ENCODE data around the gene FMNL2.

Gene FMNL2

DNA sequence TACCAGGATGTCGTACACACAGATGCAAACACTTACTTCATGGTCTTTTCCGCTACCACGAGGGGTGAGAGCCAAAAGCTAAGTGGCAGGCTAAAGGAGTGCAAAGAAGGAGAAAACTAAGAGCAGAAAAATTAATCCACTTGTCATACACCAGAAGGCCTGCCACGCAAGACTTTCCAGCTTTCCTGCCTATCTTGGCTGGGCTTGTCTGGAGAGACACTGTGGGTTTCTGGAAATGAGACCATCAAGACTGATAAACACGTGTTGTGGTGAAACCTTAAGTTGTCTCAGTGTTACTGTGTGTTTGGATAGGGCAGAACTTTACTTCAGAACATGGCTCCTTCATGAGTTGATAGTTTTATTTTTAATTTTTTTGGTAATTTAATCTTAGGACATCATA lies 175.6 kb downstream of the FMNL2 start:
- Histone ChIP-seq H2AK5ac (ENCODE audit: low read depth, low read length) (no peak overlapping the region), H3K27me3 (ENCODE audit: control insufficient read depth in 3 of 3, insufficient read depth in 3 of 3, low read depth in 1 of 3, low read length in 3 of 3) (no peaks in the 10 kb centered on the region), H2BK120ac (ENCODE audit: low read depth, low read length) (no peak overlapping the region), H2AFZ (ENCODE audit: low read length) (no peak overlapping the region), H3K79me1 (ENCODE audit: low read depth, low read length) (peaks cover 2% of the 10 kb centered on the region), H3K18ac (ENCODE audit: low read length) (no peak overlapping the region), H4K91ac (ENCODE audit: low read depth, low read length, poor library complexity) (no peak overlapping the region), H3K36me3 (replicated peaks in 1 of 2; ENCODE audit: control insufficient read depth in 2 of 2, insufficient read depth in 2 of 2, low read length in 2 of 2) (no peaks in the 10 kb centered on the region), H3K4ac (ENCODE audit: low read length) (no peak overlapping the region), H3K9me3 (replicated peaks in 1 of 2; ENCODE audit: control insufficient read depth in 2 of 2, insufficient read depth in 1 of 2, low read depth in 1 of 2, low read length in 2 of 2) (no peaks in the 10 kb centered on the region), H2BK5ac (ENCODE audit: low read length) (no peak overlapping the region), H3K23ac (ENCODE audit: low read depth, low read length, poor library complexity) (no peak overlapping the region), H2BK15ac (ENCODE audit: low read length) (no peak overlapping the region), H2BK12ac (ENCODE audit: low read length) (no peak overlapping the region), H3K27ac (replicated peaks; ENCODE audit: low read length) (no peak overlapping the region), H3K4me1 (ENCODE audit: control insufficient read depth in 2 of 2, insufficient read depth in 1 of 2, low read depth in 1 of 2, low read length in 2 of 2) (peaks cover 0 to 6% of the 10 kb centered on the region in 2 donors), H3K9ac (ENCODE audit: low read depth, low read length, poor library complexity) (no peak overlapping the region), H3K14ac (ENCODE audit: low read length) (no peak overlapping the region), H4K8ac (ENCODE audit: low read depth, low read length) (no peak overlapping the region), H3K4me3 (ENCODE audit: low read length in 2 of 2) (no peak overlapping the region), H3K4me2 (ENCODE audit: insufficient read depth, low read length, poor library complexity, severe bottlenecking) (no peak overlapping the region)
- no CpG with 5 or more reads among the region's 5 CpGs for WGBS, 2 donors (ENCODE audit: extremely low coverage in 2 of 2, insufficient read length in 2 of 2, insufficient replicate concordance in 1 of 2)
- DNase-seq (ENCODE audit: low spot score), result no peak

DNA sequence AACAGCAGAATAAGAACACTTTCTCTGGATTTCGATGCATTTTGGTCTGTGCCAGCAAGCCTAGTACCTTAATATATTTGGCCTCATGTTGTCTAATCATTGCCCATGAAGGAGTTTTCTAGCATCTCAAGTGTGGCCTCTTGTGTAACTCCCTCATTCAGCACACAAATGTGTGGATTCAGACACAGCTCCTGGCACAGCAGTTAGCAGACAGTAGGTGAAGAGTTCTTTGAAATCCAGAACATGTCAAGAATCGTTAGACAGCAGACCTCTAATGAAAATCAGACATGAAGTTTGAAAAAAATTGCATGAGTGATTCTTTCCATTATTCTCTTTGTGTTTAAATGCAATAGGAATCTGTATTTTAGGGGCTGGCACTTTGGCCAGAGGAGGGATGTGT lies 177.0 kb downstream of the FMNL2 start:
- H2AK5ac ChIP-seq (ENCODE audit: low read depth, low read length), result no peak overlapping the region
- H3K14ac ChIP-seq (ENCODE audit: low read length), result no peak overlapping the region
- no peak overlapping the region for H3K23ac ChIP-seq (ENCODE audit: low read depth, low read length, poor library complexity)
- no peak overlapping the region for H3K4me3 ChIP-seq (ENCODE audit: low read length in 2 of 2)
- no peak overlapping the region for H4K91ac ChIP-seq (ENCODE audit: low read depth, low read length, poor library complexity)
- H2BK5ac ChIP-seq (ENCODE audit: low read length), result no peak overlapping the region
- no peaks in the 10 kb centered on the region for H3K36me3 ChIP-seq (replicated peaks in 1 of 2; ENCODE audit: control insufficient read depth in 2 of 2, insufficient read depth in 2 of 2, low read length in 2 of 2)
- no peaks in the 10 kb centered on the region for H3K27me3 ChIP-seq (ENCODE audit: control insufficient read depth in 3 of 3, insufficient read depth in 3 of 3, low read depth in 1 of 3, low read length in 3 of 3)
- H3K4ac ChIP-seq (ENCODE audit: low read length), result no peak overlapping the region
- no peak overlapping the region for H4K8ac ChIP-seq (ENCODE audit: low read depth, low read length)
- no peak overlapping the region for H2BK15ac ChIP-seq (ENCODE audit: low read length)
- H3K79me1 ChIP-seq (ENCODE audit: low read depth, low read length), result peaks cover 2% of the 10 kb centered on the region
- H3K4me2 ChIP-seq (ENCODE audit: insufficient read depth, low read length, poor library complexity, severe bottlenecking), result no peak overlapping the region
- peaks cover 0 to 5% of the 10 kb centered on the region in 2 donors for H3K4me1 ChIP-seq (ENCODE audit: control insufficient read depth in 2 of 2, insufficient read depth in 1 of 2, low read depth in 1 of 2, low read length in 2 of 2)
- no peak overlapping the region for H3K9ac ChIP-seq (ENCODE audit: low read depth, low read length, poor library complexity)
- no peak overlapping the region for H3K27ac ChIP-seq (replicated peaks; ENCODE audit: low read length)
- no peak for DNase-seq (ENCODE audit: low spot score)
- no peak overlapping the region for H2BK120ac ChIP-seq (ENCODE audit: low read depth, low read length)
- H3K18ac ChIP-seq (ENCODE audit: low read length), result no peak overlapping the region
- H2BK12ac ChIP-seq (ENCODE audit: low read length), result no peak overlapping the region
- no peaks in the 10 kb centered on the region for H3K9me3 ChIP-seq (replicated peaks in 1 of 2; ENCODE audit: control insufficient read depth in 2 of 2, insufficient read depth in 1 of 2, low read depth in 1 of 2, low read length in 2 of 2)
- H2AFZ ChIP-seq (ENCODE audit: low read length), result no peak overlapping the region
- WGBS, 2 donors (ENCODE audit: extremely low coverage in 2 of 2, insufficient read length in 2 of 2, insufficient replicate concordance in 1 of 2), result no CpG with 5 or more reads among the region's 2 CpGs

DNA sequence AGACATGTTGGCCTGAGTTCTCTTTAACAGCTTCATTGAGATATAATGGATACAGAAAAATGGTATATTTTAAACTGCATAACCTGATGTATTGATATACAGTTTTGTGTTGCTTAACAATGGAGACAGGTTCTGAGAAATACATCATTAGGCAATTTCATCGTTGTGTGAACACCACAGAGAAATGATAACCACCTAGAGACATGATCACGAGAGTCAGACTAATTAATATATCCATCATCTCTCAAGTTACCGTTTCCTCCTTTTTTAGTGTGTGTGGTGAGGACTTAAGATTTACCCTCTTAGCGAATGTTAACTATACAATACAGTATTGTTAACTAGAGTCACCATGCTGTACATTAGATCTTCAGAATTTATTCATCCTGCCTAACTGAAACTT lies 178.1 kb downstream of the FMNL2 start:
- Histone ChIP-seq H3K27me3 (ENCODE audit: control insufficient read depth in 3 of 3, insufficient read depth in 3 of 3, low read depth in 1 of 3, low read length in 3 of 3) (no peaks in the 10 kb centered on the region), H3K4ac (ENCODE audit: low read length) (no peak overlapping the region), H3K9me3 (replicated peaks in 1 of 2; ENCODE audit: control insufficient read depth in 2 of 2, insufficient read depth in 1 of 2, low read depth in 1 of 2, low read length in 2 of 2) (no peaks in the 10 kb centered on the region), H2BK12ac (ENCODE audit: low read length) (no peak overlapping the region), H3K27ac (replicated peaks; ENCODE audit: low read length) (no peak overlapping the region), H3K4me3 (ENCODE audit: low read length in 2 of 2) (no peak overlapping the region), H2BK5ac (ENCODE audit: low read length) (no peak overlapping the region), H2BK15ac (ENCODE audit: low read length) (no peak overlapping the region), H3K14ac (ENCODE audit: low read length) (no peak overlapping the region), H3K9ac (ENCODE audit: low read depth, low read length, poor library complexity) (no peak overlapping the region), H4K91ac (ENCODE audit: low read depth, low read length, poor library complexity) (no peak overlapping the region), H4K8ac (ENCODE audit: low read depth, low read length) (no peak overlapping the region), H3K36me3 (replicated peaks in 1 of 2; ENCODE audit: control insufficient read depth in 2 of 2, insufficient read depth in 2 of 2, low read length in 2 of 2) (no peaks in the 10 kb centered on the region), H2BK120ac (ENCODE audit: low read depth, low read length) (no peak overlapping the region), H3K23ac (ENCODE audit: low read depth, low read length, poor library complexity) (no peak overlapping the region), H3K18ac (ENCODE audit: low read length) (no peak overlapping the region), H2AK5ac (ENCODE audit: low read depth, low read length) (no peak overlapping the region), H2AFZ (ENCODE audit: low read length) (no peak overlapping the region), H3K79me1 (ENCODE audit: low read depth, low read length) (peaks cover 2% of the 10 kb centered on the region), H3K4me1 (ENCODE audit: control insufficient read depth in 2 of 2, insufficient read depth in 1 of 2, low read depth in 1 of 2, low read length in 2 of 2) (peaks cover 2 to 5% of the 10 kb centered on the region in 2 donors), H3K4me2 (ENCODE audit: insufficient read depth, low read length, poor library complexity, severe bottlenecking) (no peak overlapping the region)
- no peak for DNase-seq (ENCODE audit: low spot score)
- no CpG with 5 or more reads among the region's 4 CpGs for whole genome bisulfite sequencing, 2 donors (ENCODE audit: extremely low coverage in 2 of 2, insufficient read length in 2 of 2, insufficient replicate concordance in 1 of 2)

GRCh38 chr2:152513681-152514080 lies 178.7 kb downstream of the FMNL2 start:
- Histone ChIP-seq H2AFZ (ENCODE audit: low read length) (no peak overlapping the region), H2AK5ac (ENCODE audit: low read depth, low read length) (no peak overlapping the region), H2BK12ac (ENCODE audit: low read length) (no peak overlapping the region), H3K27me3 (ENCODE audit: control insufficient read depth in 3 of 3, insufficient read depth in 3 of 3, low read depth in 1 of 3, low read length in 3 of 3) (no peaks in the 10 kb centered on the region), H4K91ac (ENCODE audit: low read depth, low read length, poor library complexity) (no peak overlapping the region), H2BK5ac (ENCODE audit: low read length) (no peak overlapping the region), H3K79me1 (ENCODE audit: low read depth, low read length) (peaks cover 2% of the 10 kb centered on the region), H3K4me2 (ENCODE audit: insufficient read depth, low read length, poor library complexity, severe bottlenecking) (no peak overlapping the region), H2BK120ac (ENCODE audit: low read depth, low read length) (no peak overlapping the region), H3K4me1 (ENCODE audit: control insufficient read depth in 2 of 2, insufficient read depth in 1 of 2, low read depth in 1 of 2, low read length in 2 of 2) (peaks cover 1 to 5% of the 10 kb centered on the region in 2 donors), H4K8ac (ENCODE audit: low read depth, low read length) (no peak overlapping the region), H3K36me3 (replicated peaks in 1 of 2; ENCODE audit: control insufficient read depth in 2 of 2, insufficient read depth in 2 of 2, low read length in 2 of 2) (no peaks in the 10 kb centered on the region), H2BK15ac (ENCODE audit: low read length) (no peak overlapping the region), H3K9ac (ENCODE audit: low read depth, low read length, poor library complexity) (no peak overlapping the region), H3K4ac (ENCODE audit: low read length) (no peak overlapping the region), H3K23ac (ENCODE audit: low read depth, low read length, poor library complexity) (no peak overlapping the region), H3K18ac (ENCODE audit: low read length) (no peak overlapping the region), H3K27ac (replicated peaks; ENCODE audit: low read length) (no peak overlapping the region), H3K14ac (ENCODE audit: low read length) (no peak overlapping the region), H3K9me3 (replicated peaks in 1 of 2; ENCODE audit: control insufficient read depth in 2 of 2, insufficient read depth in 1 of 2, low read depth in 1 of 2, low read length in 2 of 2) (no peaks in the 10 kb centered on the region), H3K4me3 (ENCODE audit: low read length in 2 of 2) (no peak overlapping the region)
- WGBS, 2 donors (ENCODE audit: extremely low coverage in 2 of 2, insufficient read length in 2 of 2, insufficient replicate concordance in 1 of 2), result no CpG with 5 or more reads among the region's 2 CpGs
- no peak for DNase-seq (ENCODE audit: low spot score)
